NCI-H345 (cell line): ENCODE results near the gene ARHGAP4.

Experiments used
- DNase-seq: peaks from one replicate; lab custom pipeline; 2025; lab: John Stamatoyannopoulos, UW

ARHGAP4 gene

GRCh38 chrX:153927672-153927921, 1.5 kb upstream of the ARHGAP4 start:
- no peak for DNase-seq

- peak; percentile 56 for DNase-seq
Measured at GRCh38 chrX:153926858-153927671, 1.0 kb upstream of the ARHGAP4 start.

- no peak for DNase-seq
Measured at GRCh38 chrX:153926552-153926857, 441 bp upstream of the ARHGAP4 start.

- no peak for DNase-seq
Measured at GRCh38 chrX:153925387-153925738, 701 bp downstream of the ARHGAP4 start.

- peak; percentile 38 for DNase-seq
Measured at GRCh38 chrX:153924149-153924861, 1.8 kb downstream of the ARHGAP4 start.

- peak; percentile 26 for DNase-seq
Measured at GRCh38 chrX:153922932-153923857, 2.9 kb downstream of the ARHGAP4 start.

GRCh38 chrX:153921511-153922446, 4.3 kb downstream of the ARHGAP4 start:
- no peak for DNase-seq

- DNase-seq = no peak
Measured at GRCh38 chrX:153921070-153921469, 5.0 kb downstream of the ARHGAP4 start.

- DNase-seq = no peak
Measured at GRCh38 chrX:153920546-153920945, 5.5 kb downstream of the ARHGAP4 start.

- no peak for DNase-seq
Measured at GRCh38 chrX:153919281-153919680, 6.8 kb downstream of the ARHGAP4 start.

- DNase-seq = no peak
Measured at GRCh38 chrX:153917869-153918268, 8.2 kb downstream of the ARHGAP4 start.

GRCh38 chrX:153913701-153914100, 12.4 kb downstream of the ARHGAP4 start:
- no peak for DNase-seq

- DNase-seq = no peak
Measured at GRCh38 chrX:153913211-153913610, 12.9 kb downstream of the ARHGAP4 start.

GRCh38 chrX:153911798-153912197, 14.3 kb downstream of the ARHGAP4 start:
- no peak for DNase-seq

- DNase-seq = no peak
Measured at GRCh38 chrX:153910446-153910845, 15.6 kb downstream of the ARHGAP4 start.

- DNase-seq = no peak
Measured at GRCh38 chrX:153909980-153910360, 16.1 kb downstream of the ARHGAP4 start.

GRCh38 chrX:153909024-153909979, 16.8 kb downstream of the ARHGAP4 start:
- DNase-seq = no peak

GRCh38 chrX:153908219-153908860, 17.7 kb downstream of the ARHGAP4 start:
- DNase-seq = no peak

GRCh38 chrX:153907456-153907855, 18.6 kb downstream of the ARHGAP4 start:
- no peak for DNase-seq
